NCI-H1694 (cell line): Measurements from ENCODE around the gene NPAS3.

Experiments
- DNase-seq: peaks from one replicate; lab custom pipeline; 2025; lab: John Stamatoyannopoulos, UW

Gene NPAS3

GRCh38 chr14:33679461-33680225, 741.0 kb downstream of the NPAS3 start:
- no peak for DNase-seq

- DNase-seq: no peak
These were observed 742.2 kb downstream of the NPAS3 start for GRCh38 chr14:33680873-33681272.

- DNase-seq: no peak
These were observed 744.1 kb downstream of the NPAS3 start for GRCh38 chr14:33682760-33683159.

GRCh38 chr14:33685026-33685425, 746.3 kb downstream of the NPAS3 start:
- DNase-seq: no peak

GRCh38 chr14:33685698-33686097, 747.0 kb downstream of the NPAS3 start:
- DNase-seq: no peak

- no peak for DNase-seq
These were observed 747.5 kb downstream of the NPAS3 start for GRCh38 chr14:33686218-33686617.

GRCh38 chr14:33686856-33687255, 748.2 kb downstream of the NPAS3 start:
- no peak for DNase-seq

- no peak for DNase-seq
These were observed 751.0 kb downstream of the NPAS3 start for GRCh38 chr14:33689680-33690079.

GRCh38 chr14:33691907-33692306, 753.2 kb downstream of the NPAS3 start:
- no peak for DNase-seq

- no peak for DNase-seq
These were observed 754.1 kb downstream of the NPAS3 start for GRCh38 chr14:33692762-33693161.

- DNase-seq: no peak
These were observed 754.6 kb downstream of the NPAS3 start for GRCh38 chr14:33693237-33693636.

GRCh38 chr14:33696165-33696564, 757.5 kb downstream of the NPAS3 start:
- DNase-seq: no peak

- DNase-seq: no peak
These were observed 760.8 kb downstream of the NPAS3 start for GRCh38 chr14:33699300-33699983.

- DNase-seq: no peak
These were observed 761.4 kb downstream of the NPAS3 start for GRCh38 chr14:33700052-33700451.

- DNase-seq: no peak
These were observed 763.6 kb downstream of the NPAS3 start for GRCh38 chr14:33702293-33702692.

- no peak for DNase-seq
These were observed 765.8 kb downstream of the NPAS3 start for GRCh38 chr14:33704481-33704880.

GRCh38 chr14:33705490-33705889, 766.8 kb downstream of the NPAS3 start:
- no peak for DNase-seq

GRCh38 chr14:33707716-33708115, 769.0 kb downstream of the NPAS3 start:
- no peak for DNase-seq

GRCh38 chr14:33709283-33709682, 770.6 kb downstream of the NPAS3 start:
- DNase-seq: no peak

- DNase-seq: no peak
These were observed 771.0 kb downstream of the NPAS3 start for GRCh38 chr14:33709711-33710110.

- DNase-seq: no peak
These were observed 771.6 kb downstream of the NPAS3 start for GRCh38 chr14:33710273-33710672.

- DNase-seq: no peak
These were observed 772.5 kb downstream of the NPAS3 start for GRCh38 chr14:33711194-33711593.

- no peak for DNase-seq
These were observed 773.1 kb downstream of the NPAS3 start for GRCh38 chr14:33711811-33712216.
